H1 (cell line): ENCODE data around the gene PIK3R3. TPM values are rescaled to one million over a fixed set of nuclear protein-coding genes. Genes with fewer than 3 reads are reported as not detected.

Experiments
- BACH1 ChIP-seq: IDR thresholded peaks from 2 replicates; pipeline ENCODE4 v1.6.1; 2012; ENCODE audit warnings: low read length, improper control_type of control experiment
- BCL11A ChIP-seq, 2 experiments: IDR thresholded peaks; one replicate each; pipeline ENCODE4 v1.6.1; 2011; ENCODE audit warnings: low read depth in 2 of 2, low read length in 2 of 2, mild to moderate bottlenecking in 2 of 2
- NANOG ChIP-seq: IDR thresholded peaks from 2 replicates; pipeline ENCODE4 v1.6.1; 2011; ENCODE audit warnings: low read length, low read depth, mild to moderate bottlenecking, inconsistent platforms; ENCODE audit not compliant: insufficient read depth, poor library complexity, severe bottlenecking
- POU5F1 ChIP-seq: IDR thresholded peaks from 2 replicates; pipeline ENCODE4 v1.6.1; 2011; ENCODE audit warnings: low read depth, mild to moderate bottlenecking, low read length, moderate library complexity
- SP1 ChIP-seq: IDR thresholded peaks from 2 replicates; pipeline ENCODE4 v1.6.1; 2011; ENCODE audit warnings: low read depth, low read length
- SP4 ChIP-seq: IDR thresholded peaks from 2 replicates; pipeline ENCODE4 v1.6.1; 2012; ENCODE audit warnings: low read length, inconsistent platforms
- polyA plus RNA-seq, 7 experiments: library from polyadenylated mRNA; depleted of rRNA in 3 of 7; stranded (reverse) in 5 of 7; unstranded in 2 of 7; fragments of >200 nt in 5 of 7; fragments of 200-250 nt in 2 of 7; gene quantifications; 1 replicate in 5 of 7; 2 replicates in 1 of 7; 4 replicates in 1 of 7; pipeline versions ENCODE4 v1.2.1 to v1.2.3, GENCODE V29; 2011 to 2013; ENCODE audit warnings: missing spikeins in 2 of 7, mixed read lengths in 2 of 7
- total RNA-seq: library from RNA; stranded (reverse); fragmentation: NEBNext Ultra II Directional; extraction: Animal tissue kit (Norgen Biotek cat#: 25700); gene quantifications from 2 replicates; pipeline ENCODE4 v1.2.1, GENCODE V29; 2021
- TF ChIP-seq, protein P1 (sequence below): fragments of 300-600 bp; sonication (generic); IDR thresholded peaks from 2 replicates; pipeline ENCODE4 v1.7.1; 2012; ENCODE audit warnings: low read length, moderate library complexity, mild to moderate bottlenecking, inconsistent platforms; ENCODE audit not compliant: insufficient replicate concordance
- TF ChIP-seq, protein P2 (sequence below): IDR thresholded peaks from 2 replicates; pipeline ENCODE4 v1.6.1; 2012; ENCODE audit warnings: inconsistent platforms

Gene PIK3R3
- total and polyA plus RNA-seq, 2 of the 8 experiments (the other 6 are each of a cell fraction or from before 2014, with no cell fraction given): 5.3 to 13.6 TPM

- TF ChIP-seq SP4 (no peak), BACH1 (no peak), NANOG (no peak), POU5F1 (no peak), SP1 (no peak), BCL11A (IDR thresholded peaks at IDR 0.05; ENCODE audit: low read depth in 2 of 2, low read length in 2 of 2) (no peak)
- TF ChIP-seq, protein P1, sequence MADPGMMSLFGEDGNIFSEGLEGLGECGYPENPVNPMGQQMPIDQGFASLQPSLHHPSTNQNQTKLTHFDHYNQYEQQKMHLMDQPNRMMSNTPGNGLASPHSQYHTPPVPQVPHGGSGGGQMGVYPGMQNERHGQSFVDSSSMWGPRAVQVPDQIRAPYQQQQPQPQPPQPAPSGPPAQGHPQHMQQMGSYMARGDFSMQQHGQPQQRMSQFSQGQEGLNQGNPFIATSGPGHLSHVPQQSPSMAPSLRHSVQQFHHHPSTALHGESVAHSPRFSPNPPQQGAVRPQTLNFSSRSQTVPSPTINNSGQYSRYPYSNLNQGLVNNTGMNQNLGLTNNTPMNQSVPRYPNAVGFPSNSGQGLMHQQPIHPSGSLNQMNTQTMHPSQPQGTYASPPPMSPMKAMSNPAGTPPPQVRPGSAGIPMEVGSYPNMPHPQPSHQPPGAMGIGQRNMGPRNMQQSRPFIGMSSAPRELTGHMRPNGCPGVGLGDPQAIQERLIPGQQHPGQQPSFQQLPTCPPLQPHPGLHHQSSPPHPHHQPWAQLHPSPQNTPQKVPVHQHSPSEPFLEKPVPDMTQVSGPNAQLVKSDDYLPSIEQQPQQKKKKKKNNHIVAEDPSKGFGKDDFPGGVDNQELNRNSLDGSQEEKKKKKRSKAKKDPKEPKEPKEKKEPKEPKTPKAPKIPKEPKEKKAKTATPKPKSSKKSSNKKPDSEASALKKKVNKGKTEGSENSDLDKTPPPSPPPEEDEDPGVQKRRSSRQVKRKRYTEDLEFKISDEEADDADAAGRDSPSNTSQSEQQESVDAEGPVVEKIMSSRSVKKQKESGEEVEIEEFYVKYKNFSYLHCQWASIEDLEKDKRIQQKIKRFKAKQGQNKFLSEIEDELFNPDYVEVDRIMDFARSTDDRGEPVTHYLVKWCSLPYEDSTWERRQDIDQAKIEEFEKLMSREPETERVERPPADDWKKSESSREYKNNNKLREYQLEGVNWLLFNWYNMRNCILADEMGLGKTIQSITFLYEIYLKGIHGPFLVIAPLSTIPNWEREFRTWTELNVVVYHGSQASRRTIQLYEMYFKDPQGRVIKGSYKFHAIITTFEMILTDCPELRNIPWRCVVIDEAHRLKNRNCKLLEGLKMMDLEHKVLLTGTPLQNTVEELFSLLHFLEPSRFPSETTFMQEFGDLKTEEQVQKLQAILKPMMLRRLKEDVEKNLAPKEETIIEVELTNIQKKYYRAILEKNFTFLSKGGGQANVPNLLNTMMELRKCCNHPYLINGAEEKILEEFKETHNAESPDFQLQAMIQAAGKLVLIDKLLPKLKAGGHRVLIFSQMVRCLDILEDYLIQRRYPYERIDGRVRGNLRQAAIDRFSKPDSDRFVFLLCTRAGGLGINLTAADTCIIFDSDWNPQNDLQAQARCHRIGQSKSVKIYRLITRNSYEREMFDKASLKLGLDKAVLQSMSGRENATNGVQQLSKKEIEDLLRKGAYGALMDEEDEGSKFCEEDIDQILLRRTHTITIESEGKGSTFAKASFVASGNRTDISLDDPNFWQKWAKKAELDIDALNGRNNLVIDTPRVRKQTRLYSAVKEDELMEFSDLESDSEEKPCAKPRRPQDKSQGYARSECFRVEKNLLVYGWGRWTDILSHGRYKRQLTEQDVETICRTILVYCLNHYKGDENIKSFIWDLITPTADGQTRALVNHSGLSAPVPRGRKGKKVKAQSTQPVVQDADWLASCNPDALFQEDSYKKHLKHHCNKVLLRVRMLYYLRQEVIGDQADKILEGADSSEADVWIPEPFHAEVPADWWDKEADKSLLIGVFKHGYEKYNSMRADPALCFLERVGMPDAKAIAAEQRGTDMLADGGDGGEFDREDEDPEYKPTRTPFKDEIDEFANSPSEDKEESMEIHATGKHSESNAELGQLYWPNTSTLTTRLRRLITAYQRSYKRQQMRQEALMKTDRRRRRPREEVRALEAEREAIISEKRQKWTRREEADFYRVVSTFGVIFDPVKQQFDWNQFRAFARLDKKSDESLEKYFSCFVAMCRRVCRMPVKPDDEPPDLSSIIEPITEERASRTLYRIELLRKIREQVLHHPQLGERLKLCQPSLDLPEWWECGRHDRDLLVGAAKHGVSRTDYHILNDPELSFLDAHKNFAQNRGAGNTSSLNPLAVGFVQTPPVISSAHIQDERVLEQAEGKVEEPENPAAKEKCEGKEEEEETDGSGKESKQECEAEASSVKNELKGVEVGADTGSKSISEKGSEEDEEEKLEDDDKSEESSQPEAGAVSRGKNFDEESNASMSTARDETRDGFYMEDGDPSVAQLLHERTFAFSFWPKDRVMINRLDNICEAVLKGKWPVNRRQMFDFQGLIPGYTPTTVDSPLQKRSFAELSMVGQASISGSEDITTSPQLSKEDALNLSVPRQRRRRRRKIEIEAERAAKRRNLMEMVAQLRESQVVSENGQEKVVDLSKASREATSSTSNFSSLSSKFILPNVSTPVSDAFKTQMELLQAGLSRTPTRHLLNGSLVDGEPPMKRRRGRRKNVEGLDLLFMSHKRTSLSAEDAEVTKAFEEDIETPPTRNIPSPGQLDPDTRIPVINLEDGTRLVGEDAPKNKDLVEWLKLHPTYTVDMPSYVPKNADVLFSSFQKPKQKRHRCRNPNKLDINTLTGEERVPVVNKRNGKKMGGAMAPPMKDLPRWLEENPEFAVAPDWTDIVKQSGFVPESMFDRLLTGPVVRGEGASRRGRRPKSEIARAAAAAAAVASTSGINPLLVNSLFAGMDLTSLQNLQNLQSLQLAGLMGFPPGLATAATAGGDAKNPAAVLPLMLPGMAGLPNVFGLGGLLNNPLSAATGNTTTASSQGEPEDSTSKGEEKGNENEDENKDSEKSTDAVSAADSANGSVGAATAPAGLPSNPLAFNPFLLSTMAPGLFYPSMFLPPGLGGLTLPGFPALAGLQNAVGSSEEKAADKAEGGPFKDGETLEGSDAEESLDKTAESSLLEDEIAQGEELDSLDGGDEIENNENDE: no peak
- TF ChIP-seq, protein P2, sequence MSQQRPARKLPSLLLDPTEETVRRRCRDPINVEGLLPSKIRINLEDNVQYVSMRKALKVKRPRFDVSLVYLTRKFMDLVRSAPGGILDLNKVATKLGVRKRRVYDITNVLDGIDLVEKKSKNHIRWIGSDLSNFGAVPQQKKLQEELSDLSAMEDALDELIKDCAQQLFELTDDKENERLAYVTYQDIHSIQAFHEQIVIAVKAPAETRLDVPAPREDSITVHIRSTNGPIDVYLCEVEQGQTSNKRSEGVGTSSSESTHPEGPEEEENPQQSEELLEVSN: no peak
Measured at GRCh38 chr1:46030876-46031660, 101.4 kb downstream of the PIK3R3 start (continued).
